ENCODE results near the gene S100A12.

DNA sequence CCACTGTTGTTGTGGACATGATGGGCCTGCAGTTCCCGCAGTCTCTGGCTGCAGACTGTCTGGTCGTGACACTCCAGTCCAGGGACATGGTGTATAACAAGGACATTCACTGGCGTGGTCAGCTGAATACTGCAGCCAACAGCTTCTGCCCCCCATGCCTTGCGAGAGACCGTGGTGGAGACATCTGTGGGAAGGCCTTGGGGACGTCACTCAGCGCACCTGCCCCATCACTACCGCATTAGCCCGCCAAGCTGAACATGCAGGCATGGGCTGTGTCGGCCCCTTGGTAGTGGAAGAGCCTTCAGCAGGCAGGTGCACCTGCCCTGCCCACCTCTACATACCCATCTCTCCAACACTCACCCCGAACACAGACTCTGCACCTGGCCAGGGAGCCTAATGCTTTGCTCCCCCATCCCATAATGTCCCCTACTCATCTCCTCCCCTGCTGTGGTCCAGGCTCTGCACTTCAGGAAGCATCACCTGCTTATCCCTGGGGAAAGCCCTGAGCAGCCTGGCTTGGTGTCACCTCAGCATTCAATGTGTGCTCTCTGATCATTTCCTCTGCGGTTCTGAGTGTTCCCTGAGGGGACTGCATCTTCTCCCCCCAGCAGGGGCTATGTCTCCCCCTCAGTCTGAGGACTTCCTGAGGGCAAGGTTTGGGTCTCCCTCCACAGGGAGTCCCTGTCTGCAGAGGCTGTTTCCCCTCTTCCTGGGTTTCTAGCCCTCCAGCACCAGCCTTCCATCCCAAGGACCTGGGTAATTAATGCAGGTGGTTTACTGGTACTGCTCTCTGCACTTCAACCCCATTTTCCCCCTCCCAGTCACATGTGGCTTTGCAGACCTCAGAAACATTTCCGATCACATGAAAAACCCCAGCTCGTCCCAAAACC lies 30.0 kb downstream of the S100A12 start:
- no peak for TF ChIP-seq POLR2AphosphoS5 (IDR thresholded peaks at IDR 0.05; ENCODE audit: low read depth, low read length)
- TF ChIP-seq, protein P1, sequence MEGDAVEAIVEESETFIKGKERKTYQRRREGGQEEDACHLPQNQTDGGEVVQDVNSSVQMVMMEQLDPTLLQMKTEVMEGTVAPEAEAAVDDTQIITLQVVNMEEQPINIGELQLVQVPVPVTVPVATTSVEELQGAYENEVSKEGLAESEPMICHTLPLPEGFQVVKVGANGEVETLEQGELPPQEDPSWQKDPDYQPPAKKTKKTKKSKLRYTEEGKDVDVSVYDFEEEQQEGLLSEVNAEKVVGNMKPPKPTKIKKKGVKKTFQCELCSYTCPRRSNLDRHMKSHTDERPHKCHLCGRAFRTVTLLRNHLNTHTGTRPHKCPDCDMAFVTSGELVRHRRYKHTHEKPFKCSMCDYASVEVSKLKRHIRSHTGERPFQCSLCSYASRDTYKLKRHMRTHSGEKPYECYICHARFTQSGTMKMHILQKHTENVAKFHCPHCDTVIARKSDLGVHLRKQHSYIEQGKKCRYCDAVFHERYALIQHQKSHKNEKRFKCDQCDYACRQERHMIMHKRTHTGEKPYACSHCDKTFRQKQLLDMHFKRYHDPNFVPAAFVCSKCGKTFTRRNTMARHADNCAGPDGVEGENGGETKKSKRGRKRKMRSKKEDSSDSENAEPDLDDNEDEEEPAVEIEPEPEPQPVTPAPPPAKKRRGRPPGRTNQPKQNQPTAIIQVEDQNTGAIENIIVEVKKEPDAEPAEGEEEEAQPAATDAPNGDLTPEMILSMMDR (IDR thresholded peaks at IDR 0.05): no peak
- no peak for TF ChIP-seq RCOR1 (IDR thresholded peaks at IDR 0.05; ENCODE audit: low read length)
- no peak for TF ChIP-seq MXI1 (IDR thresholded peaks at IDR 0.05; ENCODE audit: low read depth, low read length)
- TF ChIP-seq, protein P2, sequence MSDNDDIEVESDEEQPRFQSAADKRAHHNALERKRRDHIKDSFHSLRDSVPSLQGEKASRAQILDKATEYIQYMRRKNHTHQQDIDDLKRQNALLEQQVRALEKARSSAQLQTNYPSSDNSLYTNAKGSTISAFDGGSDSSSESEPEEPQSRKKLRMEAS (IDR thresholded peaks at IDR 0.05; ENCODE audit: low read depth): no peak
- no peak for TF ChIP-seq FOXM1 (IDR thresholded peaks at IDR 0.05; ENCODE audit: low read depth)
- no peak for TF ChIP-seq TAF1 (IDR thresholded peaks at IDR 0.05; ENCODE audit: borderline replicate concordance, low read depth, low read length)
- no peak for TF ChIP-seq GABPA (IDR thresholded peaks at IDR 0.05; ENCODE audit: low read depth)
- TF ChIP-seq, protein P3, sequence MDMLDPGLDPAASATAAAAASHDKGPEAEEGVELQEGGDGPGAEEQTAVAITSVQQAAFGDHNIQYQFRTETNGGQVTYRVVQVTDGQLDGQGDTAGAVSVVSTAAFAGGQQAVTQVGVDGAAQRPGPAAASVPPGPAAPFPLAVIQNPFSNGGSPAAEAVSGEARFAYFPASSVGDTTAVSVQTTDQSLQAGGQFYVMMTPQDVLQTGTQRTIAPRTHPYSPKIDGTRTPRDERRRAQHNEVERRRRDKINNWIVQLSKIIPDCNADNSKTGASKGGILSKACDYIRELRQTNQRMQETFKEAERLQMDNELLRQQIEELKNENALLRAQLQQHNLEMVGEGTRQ (IDR thresholded peaks at IDR 0.05; ENCODE audit: borderline replicate concordance, low read depth, low read length): no peak

Data from SK-N-SH (cell line).